ENCODE results near the gene OSM. TPM values are rescaled to one million over a fixed set of nuclear protein-coding genes. Genes with fewer than 3 reads are reported as not detected.
A peak's percentile ranks its signal among the peaks of the same experiment; 100 is the strongest.

OSM gene
- polyA plus RNA-seq, 2 donors = 0.22 to 0.63 TPM

DNA sequence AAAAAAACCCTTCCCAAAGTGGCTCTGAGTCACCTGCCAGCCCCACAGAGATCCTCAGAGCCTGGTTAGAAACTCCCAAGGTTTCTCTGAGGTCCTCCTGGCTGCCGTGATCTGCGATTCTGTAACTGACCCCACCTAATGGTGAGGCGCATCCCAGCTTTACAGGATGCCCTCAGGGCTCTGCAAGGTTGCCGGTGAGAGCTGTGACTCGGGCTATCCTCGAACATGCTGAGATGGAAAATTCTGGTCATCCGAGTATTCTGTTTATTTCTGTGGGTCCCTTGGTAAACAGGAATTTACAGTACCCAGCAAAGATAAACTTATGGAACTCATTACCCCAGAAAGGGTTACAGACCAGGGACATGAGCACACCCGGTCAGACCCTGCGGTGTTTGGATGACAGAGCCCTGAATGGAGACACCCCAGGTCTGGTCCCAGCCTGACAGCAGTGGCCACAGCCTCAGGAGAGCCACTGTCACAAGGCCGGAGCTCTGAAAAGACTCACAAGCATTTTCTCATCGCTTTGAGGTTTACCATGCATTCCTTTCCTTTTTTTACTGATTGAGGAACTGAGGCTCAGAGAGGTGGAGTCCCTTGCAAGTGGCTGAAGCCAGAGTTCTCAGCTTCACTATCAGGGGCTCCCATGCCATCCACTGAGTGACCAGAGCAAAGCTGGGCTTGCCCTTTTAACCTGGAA, 42.3 kb downstream of the OSM start:
- WGBS, 2 donors = 47 to 52% methylated on average over 11 of the region's 11 CpGs
- Histone ChIP-seq H3K4me1 (ENCODE audit: control insufficient read depth in 2 of 2, insufficient read depth in 2 of 2, low read length in 1 of 2) (peaks cover 0 to 2% of the 10 kb centered on the region in 2 donors), H3K9me3 (ENCODE audit: control insufficient read depth in 2 of 2, insufficient read depth in 1 of 2, low read depth in 1 of 2, low read length in 1 of 2) (no peaks in the 10 kb centered on the region), H3K4me3 (ENCODE audit: low read depth in 1 of 2, low read length in 2 of 2) (no peak overlapping the region), H3K27me3 (ENCODE audit: control insufficient read depth in 1 of 2, insufficient read depth in 2 of 2, low read length in 2 of 2) (no peaks in the 10 kb centered on the region), H3K27ac (ENCODE audit: low read depth in 2 of 2, low read length in 1 of 2) (no peak overlapping the region), H3K36me3 (ENCODE audit: control insufficient read depth in 2 of 2, insufficient read depth in 2 of 2, low read length in 1 of 2) (no peaks in the 10 kb centered on the region)

DNA sequence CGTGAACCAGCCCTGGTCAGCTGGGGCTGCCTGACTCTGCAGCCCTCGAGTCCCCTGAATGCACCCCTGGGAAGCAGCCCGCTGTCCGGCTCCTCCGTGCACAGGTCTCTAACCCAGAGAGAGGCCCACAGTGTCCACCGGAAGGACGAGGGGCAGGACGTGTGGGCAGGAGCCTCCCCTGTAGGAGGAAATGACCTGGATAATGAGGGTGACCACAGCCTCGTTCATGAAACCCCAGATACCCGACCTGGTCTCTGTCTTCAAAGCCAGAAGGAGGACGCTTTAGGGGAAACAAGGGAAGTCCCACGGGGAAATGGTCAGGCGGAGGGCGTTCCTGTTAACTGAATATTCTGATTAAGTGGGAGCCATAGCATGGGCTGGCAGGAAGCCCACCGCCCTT, 43.3 kb downstream of the OSM start:
- no peak overlapping the region for H3K27ac ChIP-seq (ENCODE audit: low read depth in 2 of 2, low read length in 1 of 2)
- no peak overlapping the region for H3K4me3 ChIP-seq (ENCODE audit: low read depth in 1 of 2, low read length in 2 of 2)
- H3K27me3 ChIP-seq (ENCODE audit: control insufficient read depth in 1 of 2, insufficient read depth in 2 of 2, low read length in 2 of 2) = no peaks in the 10 kb centered on the region
- H3K4me1 ChIP-seq (ENCODE audit: control insufficient read depth in 2 of 2, insufficient read depth in 2 of 2, low read length in 1 of 2) = peaks cover 0 to 2% of the 10 kb centered on the region in 2 donors
- H3K36me3 ChIP-seq (ENCODE audit: control insufficient read depth in 2 of 2, insufficient read depth in 2 of 2, low read length in 1 of 2) = no peaks in the 10 kb centered on the region
- H3K9me3 ChIP-seq (ENCODE audit: control insufficient read depth in 2 of 2, insufficient read depth in 1 of 2, low read depth in 1 of 2, low read length in 1 of 2) = no peaks in the 10 kb centered on the region
- WGBS, 2 donors = 66 to 67% methylated on average over 15 of the region's 15 CpGs

DNA sequence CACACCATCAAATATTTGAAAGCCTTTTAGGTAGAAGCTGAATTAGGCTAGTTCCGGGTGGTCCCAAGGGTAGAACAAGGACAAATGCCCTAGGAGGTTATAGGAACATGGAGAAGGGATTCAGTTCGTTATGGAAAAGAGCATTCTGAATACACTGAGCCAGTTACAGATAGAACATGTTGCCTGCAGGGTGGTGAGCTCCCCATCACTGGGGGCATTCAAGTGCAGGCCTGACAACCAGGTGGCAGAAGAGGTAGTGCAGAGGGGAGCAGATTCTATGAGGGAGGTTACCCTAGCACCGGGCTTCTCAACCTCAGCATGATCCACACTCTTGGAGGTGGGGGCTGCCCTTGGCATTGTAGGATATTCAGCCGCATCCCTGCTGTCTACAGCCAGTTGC, 44.3 kb downstream of the OSM start:
- 83 to 84% methylated on average over 4 of the region's 4 CpGs for WGBS, 2 donors
- H3K27me3 ChIP-seq (ENCODE audit: control insufficient read depth in 1 of 2, insufficient read depth in 2 of 2, low read length in 2 of 2) = no peaks in the 10 kb centered on the region
- no peak overlapping the region for H3K27ac ChIP-seq (ENCODE audit: low read depth in 2 of 2, low read length in 1 of 2)
- no peaks in the 10 kb centered on the region for H3K9me3 ChIP-seq (ENCODE audit: control insufficient read depth in 2 of 2, insufficient read depth in 1 of 2, low read depth in 1 of 2, low read length in 1 of 2)
- no peaks in the 10 kb centered on the region for H3K36me3 ChIP-seq (ENCODE audit: control insufficient read depth in 2 of 2, insufficient read depth in 2 of 2, low read length in 1 of 2)
- H3K4me3 ChIP-seq (ENCODE audit: low read depth in 1 of 2, low read length in 2 of 2) = no peak overlapping the region
- peaks cover 0 to 2% of the 10 kb centered on the region in 2 donors for H3K4me1 ChIP-seq (ENCODE audit: control insufficient read depth in 2 of 2, insufficient read depth in 2 of 2, low read length in 1 of 2)

DNA sequence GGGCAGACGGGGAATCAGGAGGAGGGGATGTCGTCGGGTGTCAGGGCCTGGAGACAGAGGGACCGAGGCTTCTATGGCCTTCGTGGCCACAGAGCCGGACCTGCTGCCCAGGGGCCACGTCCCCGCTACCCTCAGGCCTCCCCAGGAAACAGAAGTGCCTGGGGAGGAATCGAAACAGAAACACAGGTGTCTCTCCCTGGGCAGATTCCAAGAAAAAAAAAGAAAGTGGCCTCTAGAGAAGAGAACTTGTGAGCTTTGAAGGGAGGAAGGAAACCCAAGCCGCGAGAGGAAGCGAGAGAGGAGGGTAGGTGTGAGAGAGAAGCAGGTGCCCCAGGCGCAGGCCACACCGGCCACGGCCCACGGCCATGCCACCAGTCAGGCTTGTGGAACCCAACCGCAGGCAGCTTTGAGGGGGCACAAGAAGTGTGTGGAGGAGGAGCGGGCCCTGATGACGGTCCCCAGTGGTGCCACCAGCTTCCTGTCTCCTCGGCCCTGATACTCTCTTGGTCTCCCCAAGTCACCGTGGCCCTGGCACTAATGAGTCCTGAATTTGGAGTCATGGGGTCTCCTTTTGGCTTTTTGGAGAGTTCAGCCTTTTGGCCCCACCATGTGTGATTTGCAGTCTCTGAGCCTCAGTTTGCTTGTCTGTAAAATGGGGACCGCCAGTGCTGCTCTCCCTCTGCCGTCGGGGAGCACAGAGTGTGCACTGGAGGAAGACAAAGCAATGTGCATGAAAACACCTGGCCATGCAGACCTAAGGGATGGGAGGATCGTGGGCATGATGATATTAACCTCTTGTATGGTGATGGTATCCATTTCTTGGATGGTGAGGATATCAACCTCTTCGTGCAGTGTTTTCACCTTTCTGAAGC, 45.3 kb downstream of the OSM start:
- Histone ChIP-seq H3K27ac (ENCODE audit: low read depth in 2 of 2, low read length in 1 of 2) (no peak overlapping the region), H3K9me3 (ENCODE audit: control insufficient read depth in 2 of 2, insufficient read depth in 1 of 2, low read depth in 1 of 2, low read length in 1 of 2) (no peaks in the 10 kb centered on the region), H3K4me3 (ENCODE audit: low read depth in 1 of 2, low read length in 2 of 2) (no peak overlapping the region), H3K27me3 (ENCODE audit: control insufficient read depth in 1 of 2, insufficient read depth in 2 of 2, low read length in 2 of 2) (no peaks in the 10 kb centered on the region), H3K36me3 (ENCODE audit: control insufficient read depth in 2 of 2, insufficient read depth in 2 of 2, low read length in 1 of 2) (no peaks in the 10 kb centered on the region), H3K4me1 (ENCODE audit: control insufficient read depth in 2 of 2, insufficient read depth in 2 of 2, low read length in 1 of 2) (peaks cover 0 to 2% of the 10 kb centered on the region in 2 donors)
- WGBS, 2 donors = 65 to 69% methylated on average over 26 of the region's 26 CpGs

DNA sequence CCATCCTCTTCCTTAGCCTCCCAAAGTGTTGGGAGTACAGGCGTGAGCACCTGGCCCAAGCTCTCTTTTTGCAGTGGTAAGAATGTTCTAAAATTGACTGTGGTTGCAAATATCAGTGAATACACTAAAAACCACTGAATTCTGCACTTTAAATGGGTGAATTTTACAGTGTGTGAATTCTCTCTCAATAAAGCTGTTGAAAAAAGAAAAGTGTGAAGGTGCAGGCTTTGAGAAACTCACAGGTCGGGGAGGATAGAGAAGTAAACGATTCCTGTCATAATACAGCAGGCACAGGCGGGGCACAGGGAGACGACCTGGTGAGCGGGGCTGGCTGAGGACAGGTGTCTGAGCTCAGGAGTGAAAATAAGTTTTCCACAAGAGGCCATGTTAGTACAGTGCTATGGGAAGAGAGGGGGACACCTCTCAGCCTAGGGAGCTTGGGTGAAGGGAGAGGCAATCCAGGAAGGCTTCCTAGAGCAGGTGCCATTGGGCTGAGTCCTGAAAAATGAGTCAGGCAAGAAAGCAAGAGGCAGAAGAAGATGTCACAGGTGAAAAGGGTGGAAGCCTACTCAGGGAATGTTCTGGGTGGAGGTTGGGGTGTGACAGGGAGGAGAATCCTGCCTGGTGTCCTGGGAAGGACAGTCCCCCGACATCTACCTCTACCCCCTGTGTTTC, 46.2 kb downstream of the OSM start:
- no peaks in the 10 kb centered on the region for H3K36me3 ChIP-seq (ENCODE audit: control insufficient read depth in 2 of 2, insufficient read depth in 2 of 2, low read length in 1 of 2)
- H3K9me3 ChIP-seq (ENCODE audit: control insufficient read depth in 2 of 2, insufficient read depth in 1 of 2, low read depth in 1 of 2, low read length in 1 of 2) = no peaks in the 10 kb centered on the region
- no peaks in the 10 kb centered on the region for H3K27me3 ChIP-seq (ENCODE audit: control insufficient read depth in 1 of 2, insufficient read depth in 2 of 2, low read length in 2 of 2)
- 83 to 85% methylated on average over 7 of the region's 7 CpGs for WGBS, 2 donors
- H3K27ac ChIP-seq (ENCODE audit: low read depth in 2 of 2, low read length in 1 of 2) = no peak overlapping the region
- peaks cover 0 to 2% of the 10 kb centered on the region in 2 donors for H3K4me1 ChIP-seq (ENCODE audit: control insufficient read depth in 2 of 2, insufficient read depth in 2 of 2, low read length in 1 of 2)
- H3K4me3 ChIP-seq (ENCODE audit: low read depth in 1 of 2, low read length in 2 of 2) = no peak overlapping the region

DNA sequence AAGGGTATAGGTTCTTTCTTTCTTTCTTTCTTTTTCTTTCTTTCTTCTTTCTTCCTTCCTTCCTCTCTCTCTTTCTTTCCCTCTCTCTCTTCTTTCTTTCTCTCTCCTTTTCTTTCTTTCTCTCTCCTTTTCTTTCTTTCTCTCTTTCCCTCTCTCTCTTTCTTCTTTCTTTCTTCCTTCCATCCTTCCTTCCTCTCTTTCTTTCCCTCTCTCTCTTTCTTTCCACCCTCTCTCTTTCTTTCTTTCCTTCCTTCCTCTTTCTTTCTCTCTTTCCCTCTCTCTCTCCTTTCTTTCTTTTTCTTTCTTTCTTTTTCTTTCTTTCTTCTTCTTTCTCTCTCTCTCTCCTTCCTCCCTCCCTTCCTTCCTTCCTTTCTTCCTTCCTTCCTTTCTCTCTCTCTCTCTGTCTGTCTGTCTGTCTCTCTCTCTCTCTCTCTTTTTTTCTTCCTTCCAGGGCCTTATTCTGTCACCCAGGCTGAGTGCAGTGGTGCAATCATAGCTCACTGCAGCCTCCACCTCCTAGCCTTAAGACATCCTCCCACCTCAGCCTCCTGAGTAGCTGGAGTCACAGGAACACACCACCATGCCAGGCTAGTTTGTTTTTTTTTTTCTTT, 46.9 kb downstream of the OSM start:
- Histone ChIP-seq H3K36me3 (ENCODE audit: control insufficient read depth in 2 of 2, insufficient read depth in 2 of 2, low read length in 1 of 2) (no peaks in the 10 kb centered on the region), H3K27ac (ENCODE audit: low read depth in 2 of 2, low read length in 1 of 2) (no peak overlapping the region), H3K4me3 (ENCODE audit: low read depth in 1 of 2, low read length in 2 of 2) (no peak overlapping the region), H3K27me3 (ENCODE audit: control insufficient read depth in 1 of 2, insufficient read depth in 2 of 2, low read length in 2 of 2) (no peaks in the 10 kb centered on the region), H3K4me1 (ENCODE audit: control insufficient read depth in 2 of 2, insufficient read depth in 2 of 2, low read length in 1 of 2) (peaks cover 0 to 2% of the 10 kb centered on the region in 2 donors), H3K9me3 (ENCODE audit: control insufficient read depth in 2 of 2, insufficient read depth in 1 of 2, low read depth in 1 of 2, low read length in 1 of 2) (no peaks in the 10 kb centered on the region)

DNA sequence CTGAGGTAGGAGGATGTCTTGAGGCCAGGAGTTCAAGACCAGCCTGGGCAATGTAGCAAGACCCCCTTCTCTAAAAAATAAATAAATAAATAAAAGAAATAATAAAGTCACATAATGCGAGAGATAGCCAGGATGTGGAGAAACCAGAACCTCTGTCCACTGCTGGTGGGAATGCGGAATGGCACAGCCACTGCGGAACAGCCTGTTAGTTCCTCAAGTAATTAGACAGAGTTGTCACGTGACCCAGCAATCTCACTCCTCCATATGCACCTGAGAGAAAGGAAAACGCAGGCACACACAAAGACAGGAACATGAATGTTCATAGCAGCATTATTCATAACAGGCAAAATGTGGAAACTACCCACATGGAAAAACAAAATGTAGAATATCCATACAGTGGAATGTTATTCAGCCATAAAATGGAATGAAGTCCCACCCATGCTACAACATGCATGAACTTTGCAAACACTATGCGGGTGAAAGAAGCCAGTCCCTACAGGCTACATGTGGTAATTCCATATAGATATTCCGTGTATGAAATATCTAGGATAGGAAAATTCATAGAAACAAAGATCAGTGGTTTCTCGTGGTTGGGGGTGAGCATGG, 47.5 kb downstream of the OSM start:
- no peak overlapping the region for H3K4me3 ChIP-seq (ENCODE audit: low read depth in 1 of 2, low read length in 2 of 2)
- 86 to 87% methylated on average over 8 of the region's 8 CpGs for WGBS, 2 donors
- peaks cover 0 to 2% of the 10 kb centered on the region in 2 donors for H3K4me1 ChIP-seq (ENCODE audit: control insufficient read depth in 2 of 2, insufficient read depth in 2 of 2, low read length in 1 of 2)
- H3K36me3 ChIP-seq (ENCODE audit: control insufficient read depth in 2 of 2, insufficient read depth in 2 of 2, low read length in 1 of 2) = no peaks in the 10 kb centered on the region
- H3K27me3 ChIP-seq (ENCODE audit: control insufficient read depth in 1 of 2, insufficient read depth in 2 of 2, low read length in 2 of 2) = no peaks in the 10 kb centered on the region
- no peaks in the 10 kb centered on the region for H3K9me3 ChIP-seq (ENCODE audit: control insufficient read depth in 2 of 2, insufficient read depth in 1 of 2, low read depth in 1 of 2, low read length in 1 of 2)
- H3K27ac ChIP-seq (ENCODE audit: low read depth in 2 of 2, low read length in 1 of 2) = no peak overlapping the region

DNA sequence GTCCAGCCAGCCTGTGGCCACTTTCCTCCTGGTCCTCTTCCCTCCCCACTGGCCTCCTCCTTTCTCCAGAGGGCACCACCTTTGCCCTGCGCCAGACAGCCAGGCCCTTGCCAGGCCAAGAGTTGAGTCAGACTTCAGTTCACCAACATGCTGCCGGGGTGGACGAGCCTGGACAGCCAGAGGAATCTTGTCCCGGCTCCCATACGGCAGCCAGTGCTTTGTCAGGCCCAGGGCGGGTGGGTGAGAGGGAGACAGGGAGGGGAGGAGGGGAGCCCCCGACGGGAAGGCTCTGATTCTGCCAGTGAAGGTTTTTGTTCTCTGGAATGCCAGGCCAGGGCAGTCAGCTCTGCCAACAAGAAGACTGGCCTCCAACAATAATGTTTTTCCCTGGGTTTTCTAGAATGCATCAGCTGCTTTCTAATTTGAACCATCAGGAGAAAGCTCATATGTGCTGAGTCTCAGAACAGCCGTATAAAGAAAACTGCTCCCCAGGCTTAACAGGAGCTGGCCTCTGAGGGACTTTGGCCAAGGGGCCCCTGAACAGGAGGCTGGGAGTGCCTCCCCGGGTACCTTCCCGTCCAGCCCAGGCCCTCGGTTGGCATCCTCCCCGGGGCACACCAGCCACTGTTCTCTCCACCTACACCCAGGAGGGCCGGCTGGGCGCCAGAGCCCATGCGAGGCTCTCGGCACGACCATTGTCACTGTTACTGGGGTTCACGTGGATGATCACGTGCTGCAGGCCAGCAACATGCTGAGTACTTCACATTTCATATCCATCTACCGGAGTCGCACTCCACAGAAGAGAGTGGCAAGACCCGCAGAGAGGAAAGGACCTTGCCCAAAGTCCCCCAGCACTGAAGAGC, 48.7 kb downstream of the OSM start:
- peak overlapping the region in 1 of 2 donors; percentile 17 for H3K27ac ChIP-seq (ENCODE audit: low read depth in 2 of 2, low read length in 1 of 2)
- 55 to 69% methylated on average over 23 of the region's 23 CpGs for WGBS, 2 donors

More for the DNA sequence above, 48.7 kb downstream of the OSM start:
- H3K4me1 ChIP-seq (ENCODE audit: control insufficient read depth in 2 of 2, insufficient read depth in 2 of 2, low read length in 1 of 2) = peaks cover 4 to 6% of the 10 kb centered on the region in 2 donors
- H3K27me3 ChIP-seq (ENCODE audit: control insufficient read depth in 1 of 2, insufficient read depth in 2 of 2, low read length in 2 of 2) = no peaks in the 10 kb centered on the region
- no peaks in the 10 kb centered on the region for H3K36me3 ChIP-seq (ENCODE audit: control insufficient read depth in 2 of 2, insufficient read depth in 2 of 2, low read length in 1 of 2)
- no peak overlapping the region for H3K4me3 ChIP-seq (ENCODE audit: low read depth in 1 of 2, low read length in 2 of 2)
- no peaks in the 10 kb centered on the region for H3K9me3 ChIP-seq (ENCODE audit: control insufficient read depth in 2 of 2, insufficient read depth in 1 of 2, low read depth in 1 of 2, low read length in 1 of 2)

Data from esophagus (tissue), 2 donors.